ENCODE results near the gene ADCY4.

The ADCY4 gene

GRCh38 chr14:24293525-24293924 is 41.3 kb downstream of the ADCY4 start:
- DNase-seq: no peak

GRCh38 chr14:24292118-24292807 is 42.6 kb downstream of the ADCY4 start:
- no peak for DNase-seq

GRCh38 chr14:24291446-24292117 is 43.3 kb downstream of the ADCY4 start:
- DNase-seq: no peak

- DNase-seq: no peak
Observed at GRCh38 chr14:24290746-24291145, 44.1 kb downstream of the ADCY4 start.

- no peak for DNase-seq
Observed at GRCh38 chr14:24289649-24290280, 45.1 kb downstream of the ADCY4 start.

GRCh38 chr14:24286996-24287395 is 47.9 kb downstream of the ADCY4 start:
- no peak for DNase-seq

- DNase-seq: no peak
Observed at GRCh38 chr14:24285351-24285750, 49.5 kb downstream of the ADCY4 start.

- DNase-seq: no peak
Observed at GRCh38 chr14:24284501-24285035, 50.3 kb downstream of the ADCY4 start.

GRCh38 chr14:24283796-24284460 is 50.9 kb downstream of the ADCY4 start:
- no peak for DNase-seq

GRCh38 chr14:24282736-24283135 is 52.1 kb downstream of the ADCY4 start:
- DNase-seq: no peak

- no peak for DNase-seq
Observed at GRCh38 chr14:24281636-24282035, 53.2 kb downstream of the ADCY4 start.

- no peak for DNase-seq
Observed at GRCh38 chr14:24280797-24281460, 53.9 kb downstream of the ADCY4 start.

- peak; percentile 78 for DNase-seq
Observed at GRCh38 chr14:24279301-24280186, 55.3 kb downstream of the ADCY4 start.

- DNase-seq: no peak
Observed at GRCh38 chr14:24278424-24278823, 56.4 kb downstream of the ADCY4 start.

- no peak for DNase-seq
Observed at GRCh38 chr14:24277606-24278321, 57.1 kb downstream of the ADCY4 start.

- no peak for DNase-seq
Observed at GRCh38 chr14:24277071-24277470, 57.8 kb downstream of the ADCY4 start.

GRCh38 chr14:24274101-24274543 is 60.7 kb downstream of the ADCY4 start:
- DNase-seq: peak; percentile 12

- DNase-seq: no peak
Observed at GRCh38 chr14:24273422-24273998, 61.4 kb downstream of the ADCY4 start.

GRCh38 chr14:24272467-24272866 is 62.4 kb downstream of the ADCY4 start:
- no peak for DNase-seq

GRCh38 chr14:24271834-24272263 is 63.0 kb downstream of the ADCY4 start:
- no peak for DNase-seq
